Measurements from ENCODE around the gene ZNF135. TPM values are rescaled to one million over a fixed set of nuclear protein-coding genes. Genes with fewer than 3 reads are reported as not detected.

Gene ZNF135
- total RNA-seq = 10 to 100 TPM in 1 of 2 donors, 1 to 10 TPM in 1; 9.3 to 12.0 TPM
- 3.7 TPM for polyA plus RNA-seq (2013, experiment 1 of 2)
- polyA plus RNA-seq (2013, experiment 2 of 2) = 2.8 TPM
- long read RNA-seq, experiment 1, partial matches to known transcripts = 0 of 4 reads
- long read RNA-seq, experiment 1, other reads (novel, unspliced or antisense) = 4 of 4 reads
- long read RNA-seq, experiment 2, partial matches to known transcripts = 2 of 9 reads
- long read RNA-seq, experiment 2, other reads (novel, unspliced or antisense) = 4 of 9 reads
- long read RNA-seq, experiment 3, transcript ZNF135-201 (5 exons, 3,025 nt) = major isoform, 8 of 50 reads
- long read RNA-seq, experiment 3, partial matches to known transcripts = 20 of 50 reads
- long read RNA-seq, experiment 3, other reads (novel, unspliced or antisense) = 15 of 50 reads
- long read RNA-seq, experiment 4 = 0 reads

GRCh38 chr19:58059003-58059670, at the start of gene ZNF135:
ZNF135 (plus strand) TSS chr19:58059282; CDS start chr19:58060003, 721 bp downstream.
- peak within 1 kb of the TSS; percentile 68 for H3K4me3 Mint-ChIP-seq
- peaks cover 14% of the 10 kb centered on the region for H3K27me3 Mint-ChIP-seq (ENCODE audit: insufficient read depth)
- H3K36me3 Mint-ChIP-seq (ENCODE audit: low read depth) = peaks cover 41% of the 10 kb centered on the region
- Histone ChIP-seq H3K27me3 (ENCODE audit: control insufficient read depth, insufficient read depth, low read length, poor library complexity, severe bottlenecking) (no peaks in the 10 kb centered on the region), H3K9me3 (ENCODE audit: control insufficient read depth, low read length) (peaks cover 31% of the 10 kb centered on the region), H3K27ac (ENCODE audit: low read depth, low read length) (peak within 1 kb of the TSS; percentile 73), H3K9ac (ENCODE audit: extremely low read depth, low read length, poor library complexity, severe bottlenecking) (peak within 1 kb of the TSS; percentile 35), H3K4me1 (ENCODE audit: control insufficient read depth, insufficient read depth, low read length) (no peaks in the 10 kb centered on the region), H3K36me3 (ENCODE audit: control insufficient read depth, insufficient read depth, low read length) (peaks cover 4% of the 10 kb centered on the region), H3K4me3 (ENCODE audit: low read length) (peak within 1 kb of the TSS; percentile 79)
- peak within 1 kb of the TSS; percentile 92 for H3K27ac Mint-ChIP-seq
- WGBS, 2 experiments (ENCODE audit: insufficient coverage in 1 of 2, insufficient read length in 1 of 2) = 9 to 33% methylated on average over 15 to 62 of the region's 62 CpGs
- peak; percentile 94 for DNase-seq
- peaks cover 84% of the 10 kb centered on the region for H3K9me3 Mint-ChIP-seq
- H3K4me1 Mint-ChIP-seq = no peaks in the 10 kb centered on the region
- no peak for TF ChIP-seq CTCF (conservative IDR thresholded peaks at IDR 0.05)

- Histone ChIP-seq H3K27me3 (ENCODE audit: control insufficient read depth, insufficient read depth, low read length, poor library complexity, severe bottlenecking) (no peaks in the 10 kb centered on the region), H3K27ac (ENCODE audit: low read depth, low read length) (no peak overlapping the region), H3K4me3 (ENCODE audit: low read length) (no peak overlapping the region), H3K4me1 (ENCODE audit: control insufficient read depth, insufficient read depth, low read length) (no peaks in the 10 kb centered on the region), H3K36me3 (ENCODE audit: control insufficient read depth, insufficient read depth, low read length) (peaks cover 33% of the 10 kb centered on the region), H3K9me3 (ENCODE audit: control insufficient read depth, low read length) (peaks cover 74% of the 10 kb centered on the region), H3K9ac (ENCODE audit: extremely low read depth, low read length, poor library complexity, severe bottlenecking) (no peak overlapping the region)
- Mint-ChIP-seq H3K27ac (no peak overlapping the region), H3K27me3 (ENCODE audit: insufficient read depth) (no peaks in the 10 kb centered on the region), H3K4me1 (peaks cover 11% of the 10 kb centered on the region), H3K9me3 (peaks cover 89% of the 10 kb centered on the region), H3K36me3 (ENCODE audit: low read depth) (peaks cover 73% of the 10 kb centered on the region), H3K4me3 (no peak overlapping the region)
- WGBS, 2 experiments (ENCODE audit: insufficient coverage in 1 of 2, insufficient read length in 1 of 2) = 91 to 93% methylated on average over 8 to 21 of the region's 21 CpGs
- DNase-seq = no peak
- no peak for TF ChIP-seq CTCF (conservative IDR thresholded peaks at IDR 0.05)
Observed at GRCh38 chr19:58009301-58009665, 49.8 kb upstream of the ZNF135 start.

- H3K27ac ChIP-seq (ENCODE audit: low read depth, low read length) = no peak overlapping the region
Observed at GRCh38 chr19:58009666-58010301, 49.3 kb upstream of the ZNF135 start.

More at GRCh38 chr19:58009666-58010301, 49.3 kb upstream of the ZNF135 start:
- TF ChIP-seq CTCF (conservative IDR thresholded peaks at IDR 0.05) = no peak
- Histone ChIP-seq H3K36me3 (ENCODE audit: control insufficient read depth, insufficient read depth, low read length) (peaks cover 28% of the 10 kb centered on the region), H3K9ac (ENCODE audit: extremely low read depth, low read length, poor library complexity, severe bottlenecking) (no peak overlapping the region), H3K27me3 (ENCODE audit: control insufficient read depth, insufficient read depth, low read length, poor library complexity, severe bottlenecking) (no peaks in the 10 kb centered on the region), H3K9me3 (ENCODE audit: control insufficient read depth, low read length) (peaks cover 69% of the 10 kb centered on the region), H3K4me1 (ENCODE audit: control insufficient read depth, insufficient read depth, low read length) (no peaks in the 10 kb centered on the region), H3K4me3 (ENCODE audit: low read length) (no peak overlapping the region)
- peak; percentile 89 for DNase-seq
- Mint-ChIP-seq H3K4me1 (peaks cover 14% of the 10 kb centered on the region), H3K4me3 (no peak overlapping the region), H3K36me3 (ENCODE audit: low read depth) (peaks cover 68% of the 10 kb centered on the region), H3K27ac (no peak overlapping the region), H3K9me3 (peaks cover 85% of the 10 kb centered on the region), H3K27me3 (ENCODE audit: insufficient read depth) (no peaks in the 10 kb centered on the region)
- 89 to 93% methylated on average over 35 to 41 of the region's 41 CpGs for WGBS, 2 experiments (ENCODE audit: insufficient coverage in 1 of 2, insufficient read length in 1 of 2)

Data from endodermal cell (in vitro differentiated cells).